ENCODE measurements around the gene MGAT3.
A peak's percentile ranks its signal among the peaks of the same experiment; 100 is the strongest.
"Not testable (repeated sequence)": the region's sequence is repeated elsewhere in the genome, so short reads cannot be mapped to it uniquely, and the experiment has no call there.

Gene MGAT3

GRCh38 chr22:39494471-39495120, 37.8 kb downstream of the MGAT3 start:
- DNase-seq = no peak

- peak; percentile 22 for DNase-seq
Observed at GRCh38 chr22:39496131-39496838, 39.5 kb downstream of the MGAT3 start.

- DNase-seq = no peak
Observed at GRCh38 chr22:39497429-39497828, 40.6 kb downstream of the MGAT3 start.

GRCh38 chr22:39498368-39498767, 41.6 kb downstream of the MGAT3 start:
- peak; percentile 61 for DNase-seq

GRCh38 chr22:39498802-39499201, 42.0 kb downstream of the MGAT3 start:
- DNase-seq = peak; percentile 12

GRCh38 chr22:39500101-39500500, 43.3 kb downstream of the MGAT3 start:
- DNase-seq = no peak

GRCh38 chr22:39501644-39502108, 44.9 kb downstream of the MGAT3 start:
- DNase-seq = no peak

GRCh38 chr22:39502109-39502788, 45.4 kb downstream of the MGAT3 start, which contains the start of gene MIEF1:
MIEF1 (plus strand) TSS chr22:39502290; CDS start chr22:39511295, 9,005 bp downstream.
- DNase-seq = peak; percentile 95

GRCh38 chr22:39502789-39503409, 46.1 kb downstream of the MGAT3 start:
- DNase-seq = no peak

- DNase-seq = no peak
Observed at GRCh38 chr22:39503630-39504029, 46.8 kb downstream of the MGAT3 start.

- DNase-seq = no peak
Observed at GRCh38 chr22:39504071-39504470, 47.3 kb downstream of the MGAT3 start.

GRCh38 chr22:39507021-39507420, 50.2 kb downstream of the MGAT3 start:
- DNase-seq = not testable (repeated sequence)

GRCh38 chr22:39508393-39508792, 51.6 kb downstream of the MGAT3 start:
- DNase-seq = no peak

GRCh38 chr22:39510529-39511149, 53.8 kb downstream of the MGAT3 start:
- no peak for DNase-seq

GRCh38 chr22:39511226-39511625, 54.4 kb downstream of the MGAT3 start:
- no peak for DNase-seq

GRCh38 chr22:39512026-39512425, 55.2 kb downstream of the MGAT3 start:
- DNase-seq = no peak

- DNase-seq = no peak
Observed at GRCh38 chr22:39513791-39514190, 57.0 kb downstream of the MGAT3 start.

- no peak for DNase-seq
Observed at GRCh38 chr22:39514373-39514973, 57.7 kb downstream of the MGAT3 start.

GRCh38 chr22:39515266-39516050, 58.6 kb downstream of the MGAT3 start:
- DNase-seq = no peak

GRCh38 chr22:39517470-39517869, 60.7 kb downstream of the MGAT3 start:
- DNase-seq = no peak

- no peak for DNase-seq
Observed at GRCh38 chr22:39518144-39518786, 61.5 kb downstream of the MGAT3 start.
